Measurements from ENCODE around the gene ARRB2. TPM values are rescaled to one million over a fixed set of nuclear protein-coding genes. Genes with fewer than 3 reads are reported as not detected.

Gene ARRB2
- total and polyA plus RNA-seq, 2 of the 13 experiments (the other 11 are each of a cell fraction or from before 2014, with no cell fraction given) = 21.5 to 49.2 TPM

DNA sequence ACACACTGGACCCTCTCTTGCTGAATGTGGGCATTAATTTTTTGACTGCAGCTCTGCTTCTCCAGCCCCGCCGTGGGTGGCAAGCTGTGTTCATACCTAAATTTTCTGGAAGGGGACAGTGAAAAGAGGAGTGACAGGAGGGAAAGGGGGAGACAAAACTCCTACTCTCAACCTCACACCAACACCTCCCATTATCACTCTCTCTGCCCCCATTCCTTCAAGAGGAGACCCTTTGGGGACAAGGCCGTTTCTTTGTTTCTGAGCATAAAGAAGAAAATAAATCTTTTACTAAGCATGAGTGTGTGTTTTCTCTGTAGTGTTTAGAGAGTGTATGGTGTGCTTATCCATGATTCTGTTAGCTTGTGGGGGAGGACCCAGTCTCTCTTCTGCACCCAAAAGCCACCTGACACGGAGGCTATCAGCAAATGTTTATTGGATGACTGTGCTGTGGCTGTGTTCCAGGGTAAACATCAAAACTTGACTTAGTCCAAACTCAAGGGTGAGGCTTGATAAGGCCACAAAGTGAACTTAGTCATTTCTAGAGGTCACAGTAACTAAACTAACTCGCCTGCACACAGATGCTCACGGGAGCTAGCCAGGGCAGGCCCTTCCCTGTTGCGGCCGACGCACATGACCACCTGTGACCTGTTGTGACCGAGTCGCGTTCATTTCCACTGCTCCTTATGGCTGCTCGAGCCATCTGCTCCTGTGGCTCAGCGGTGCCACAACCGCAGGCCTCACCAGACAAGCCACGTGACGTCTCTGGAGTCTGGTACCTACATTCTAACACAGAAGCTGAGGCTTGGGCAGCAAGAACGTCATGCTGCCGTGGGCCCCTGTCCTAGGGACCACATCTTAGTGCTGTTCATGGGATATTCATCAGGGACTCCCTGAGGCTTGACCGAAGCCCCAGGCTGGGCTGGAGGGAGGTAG is 11.0 kb downstream of the ARRB2 start (continued):
- peak; percentile 80 for TF ChIP-seq POLR2G (IDR thresholded peaks at IDR 0.05; ENCODE audit: low read depth, low read length)
- TF ChIP-seq, protein P1, sequence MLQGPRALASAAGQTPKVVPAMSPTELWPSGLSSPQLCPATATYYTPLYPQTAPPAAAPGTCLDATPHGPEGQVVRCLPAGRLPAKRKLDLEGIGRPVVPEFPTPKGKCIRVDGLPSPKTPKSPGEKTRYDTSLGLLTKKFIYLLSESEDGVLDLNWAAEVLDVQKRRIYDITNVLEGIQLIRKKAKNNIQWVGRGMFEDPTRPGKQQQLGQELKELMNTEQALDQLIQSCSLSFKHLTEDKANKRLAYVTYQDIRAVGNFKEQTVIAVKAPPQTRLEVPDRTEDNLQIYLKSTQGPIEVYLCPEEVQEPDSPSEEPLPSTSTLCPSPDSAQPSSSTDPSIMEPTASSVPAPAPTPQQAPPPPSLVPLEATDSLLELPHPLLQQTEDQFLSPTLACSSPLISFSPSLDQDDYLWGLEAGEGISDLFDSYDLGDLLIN (CRISPR knock-in tag; IDR thresholded peaks at IDR 0.05; ENCODE audit: borderline replicate concordance) = no peak
- TF ChIP-seq ZSCAN25 (CRISPR knock-in tag; IDR thresholded peaks at IDR 0.05) = no peak
- TF ChIP-seq, protein P2, sequence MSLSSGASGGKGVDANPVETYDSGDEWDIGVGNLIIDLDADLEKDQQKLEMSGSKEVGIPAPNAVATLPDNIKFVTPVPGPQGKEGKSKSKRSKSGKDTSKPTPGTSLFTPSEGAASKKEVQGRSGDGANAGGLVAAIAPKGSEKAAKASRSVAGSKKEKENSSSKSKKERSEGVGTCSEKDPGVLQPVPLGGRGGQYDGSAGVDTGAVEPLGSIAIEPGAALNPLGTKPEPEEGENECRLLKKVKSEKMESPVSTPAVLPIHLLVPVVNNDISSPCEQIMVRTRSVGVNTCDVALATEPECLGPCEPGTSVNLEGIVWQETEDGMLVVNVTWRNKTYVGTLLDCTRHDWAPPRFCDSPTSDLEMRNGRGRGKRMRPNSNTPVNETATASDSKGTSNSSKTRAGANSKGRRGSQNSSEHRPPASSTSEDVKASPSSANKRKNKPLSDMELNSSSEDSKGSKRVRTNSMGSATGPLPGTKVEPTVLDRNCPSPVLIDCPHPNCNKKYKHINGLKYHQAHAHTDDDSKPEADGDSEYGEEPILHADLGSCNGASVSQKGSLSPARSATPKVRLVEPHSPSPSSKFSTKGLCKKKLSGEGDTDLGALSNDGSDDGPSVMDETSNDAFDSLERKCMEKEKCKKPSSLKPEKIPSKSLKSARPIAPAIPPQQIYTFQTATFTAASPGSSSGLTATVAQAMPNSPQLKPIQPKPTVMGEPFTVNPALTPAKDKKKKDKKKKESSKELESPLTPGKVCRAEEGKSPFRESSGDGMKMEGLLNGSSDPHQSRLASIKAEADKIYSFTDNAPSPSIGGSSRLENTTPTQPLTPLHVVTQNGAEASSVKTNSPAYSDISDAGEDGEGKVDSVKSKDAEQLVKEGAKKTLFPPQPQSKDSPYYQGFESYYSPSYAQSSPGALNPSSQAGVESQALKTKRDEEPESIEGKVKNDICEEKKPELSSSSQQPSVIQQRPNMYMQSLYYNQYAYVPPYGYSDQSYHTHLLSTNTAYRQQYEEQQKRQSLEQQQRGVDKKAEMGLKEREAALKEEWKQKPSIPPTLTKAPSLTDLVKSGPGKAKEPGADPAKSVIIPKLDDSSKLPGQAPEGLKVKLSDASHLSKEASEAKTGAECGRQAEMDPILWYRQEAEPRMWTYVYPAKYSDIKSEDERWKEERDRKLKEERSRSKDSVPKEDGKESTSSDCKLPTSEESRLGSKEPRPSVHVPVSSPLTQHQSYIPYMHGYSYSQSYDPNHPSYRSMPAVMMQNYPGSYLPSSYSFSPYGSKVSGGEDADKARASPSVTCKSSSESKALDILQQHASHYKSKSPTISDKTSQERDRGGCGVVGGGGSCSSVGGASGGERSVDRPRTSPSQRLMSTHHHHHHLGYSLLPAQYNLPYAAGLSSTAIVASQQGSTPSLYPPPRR (CRISPR knock-in tag; IDR thresholded peaks at IDR 0.05; ENCODE audit: borderline replicate concordance) = peak; percentile 89; the same call in 1 of the 2 replicates
- TF ChIP-seq, protein P3, sequence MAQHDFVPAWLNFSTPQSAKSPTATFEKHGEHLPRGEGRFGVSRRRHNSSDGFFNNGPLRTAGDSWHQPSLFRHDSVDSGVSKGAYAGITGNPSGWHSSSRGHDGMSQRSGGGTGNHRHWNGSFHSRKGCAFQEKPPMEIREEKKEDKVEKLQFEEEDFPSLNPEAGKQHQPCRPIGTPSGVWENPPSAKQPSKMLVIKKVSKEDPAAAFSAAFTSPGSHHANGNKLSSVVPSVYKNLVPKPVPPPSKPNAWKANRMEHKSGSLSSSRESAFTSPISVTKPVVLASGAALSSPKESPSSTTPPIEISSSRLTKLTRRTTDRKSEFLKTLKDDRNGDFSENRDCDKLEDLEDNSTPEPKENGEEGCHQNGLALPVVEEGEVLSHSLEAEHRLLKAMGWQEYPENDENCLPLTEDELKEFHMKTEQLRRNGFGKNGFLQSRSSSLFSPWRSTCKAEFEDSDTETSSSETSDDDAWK (CRISPR knock-in tag; IDR thresholded peaks at IDR 0.05) = no peak
- no peak; the same call in 1 of the 2 replicates for TF ChIP-seq ATF1 (CRISPR knock-in tag; IDR thresholded peaks at IDR 0.05)
- TF ChIP-seq ZNF674 (CRISPR knock-in tag; IDR thresholded peaks at IDR 0.05; ENCODE audit: low read depth) = no peak
- TF ChIP-seq FOSL2 (CRISPR knock-in tag; IDR thresholded peaks at IDR 0.05) = peak; percentile 99
- TF ChIP-seq, protein P4, sequence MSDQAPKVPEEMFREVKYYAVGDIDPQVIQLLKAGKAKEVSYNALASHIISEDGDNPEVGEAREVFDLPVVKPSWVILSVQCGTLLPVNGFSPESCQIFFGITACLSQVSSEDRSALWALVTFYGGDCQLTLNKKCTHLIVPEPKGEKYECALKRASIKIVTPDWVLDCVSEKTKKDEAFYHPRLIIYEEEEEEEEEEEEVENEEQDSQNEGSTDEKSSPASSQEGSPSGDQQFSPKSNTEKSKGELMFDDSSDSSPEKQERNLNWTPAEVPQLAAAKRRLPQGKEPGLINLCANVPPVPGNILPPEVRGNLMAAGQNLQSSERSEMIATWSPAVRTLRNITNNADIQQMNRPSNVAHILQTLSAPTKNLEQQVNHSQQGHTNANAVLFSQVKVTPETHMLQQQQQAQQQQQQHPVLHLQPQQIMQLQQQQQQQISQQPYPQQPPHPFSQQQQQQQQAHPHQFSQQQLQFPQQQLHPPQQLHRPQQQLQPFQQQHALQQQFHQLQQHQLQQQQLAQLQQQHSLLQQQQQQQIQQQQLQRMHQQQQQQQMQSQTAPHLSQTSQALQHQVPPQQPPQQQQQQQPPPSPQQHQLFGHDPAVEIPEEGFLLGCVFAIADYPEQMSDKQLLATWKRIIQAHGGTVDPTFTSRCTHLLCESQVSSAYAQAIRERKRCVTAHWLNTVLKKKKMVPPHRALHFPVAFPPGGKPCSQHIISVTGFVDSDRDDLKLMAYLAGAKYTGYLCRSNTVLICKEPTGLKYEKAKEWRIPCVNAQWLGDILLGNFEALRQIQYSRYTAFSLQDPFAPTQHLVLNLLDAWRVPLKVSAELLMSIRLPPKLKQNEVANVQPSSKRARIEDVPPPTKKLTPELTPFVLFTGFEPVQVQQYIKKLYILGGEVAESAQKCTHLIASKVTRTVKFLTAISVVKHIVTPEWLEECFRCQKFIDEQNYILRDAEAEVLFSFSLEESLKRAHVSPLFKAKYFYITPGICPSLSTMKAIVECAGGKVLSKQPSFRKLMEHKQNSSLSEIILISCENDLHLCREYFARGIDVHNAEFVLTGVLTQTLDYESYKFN (CRISPR knock-in tag; conservative IDR thresholded peaks at IDR 0.05) = peak; percentile 79
- TF ChIP-seq, protein P5, sequence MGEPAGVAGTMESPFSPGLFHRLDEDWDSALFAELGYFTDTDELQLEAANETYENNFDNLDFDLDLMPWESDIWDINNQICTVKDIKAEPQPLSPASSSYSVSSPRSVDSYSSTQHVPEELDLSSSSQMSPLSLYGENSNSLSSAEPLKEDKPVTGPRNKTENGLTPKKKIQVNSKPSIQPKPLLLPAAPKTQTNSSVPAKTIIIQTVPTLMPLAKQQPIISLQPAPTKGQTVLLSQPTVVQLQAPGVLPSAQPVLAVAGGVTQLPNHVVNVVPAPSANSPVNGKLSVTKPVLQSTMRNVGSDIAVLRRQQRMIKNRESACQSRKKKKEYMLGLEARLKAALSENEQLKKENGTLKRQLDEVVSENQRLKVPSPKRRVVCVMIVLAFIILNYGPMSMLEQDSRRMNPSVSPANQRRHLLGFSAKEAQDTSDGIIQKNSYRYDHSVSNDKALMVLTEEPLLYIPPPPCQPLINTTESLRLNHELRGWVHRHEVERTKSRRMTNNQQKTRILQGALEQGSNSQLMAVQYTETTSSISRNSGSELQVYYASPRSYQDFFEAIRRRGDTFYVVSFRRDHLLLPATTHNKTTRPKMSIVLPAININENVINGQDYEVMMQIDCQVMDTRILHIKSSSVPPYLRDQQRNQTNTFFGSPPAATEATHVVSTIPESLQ (CRISPR knock-in tag; conservative IDR thresholded peaks at IDR 0.05) = no peak
- TF ChIP-seq TCF7L2 (IDR thresholded peaks at IDR 0.05; ENCODE audit: low read depth, low read length) = no peak
- TF ChIP-seq MEIS1 (CRISPR knock-in tag; IDR thresholded peaks at IDR 0.05; ENCODE audit: borderline replicate concordance) = peak; percentile 84
- TF ChIP-seq ZNF329 (CRISPR knock-in tag; IDR thresholded peaks at IDR 0.05; ENCODE audit: low read depth) = no peak

Data from HepG2 (cell line).